Naive thymus-derived CD4-positive, alpha-beta T cell (primary cell): Measurements from ENCODE around the gene EIF2S3. TPM values are rescaled to one million over a fixed set of nuclear protein-coding genes. Genes with fewer than 3 reads are reported as not detected.

Source experiments
- ATAC-seq: fragments of 150-1000 bp; cut with Tn5 transposase; 2 replicates; pipeline ENCODE4 v1.10.0; 2021; ENCODE audit warnings: mild to moderate bottlenecking, moderate library complexity
- CTCF ChIA-PET: fragments of 350-600 bp; sonication (Branson Sonifier 250); formaldehyde crosslinking; loops from one replicate; lab custom pipeline; 2021; ENCODE audit warnings: antibody characterized with exemption; lab: Charles Lee
- POLR2A ChIA-PET: fragments of 350-600 bp; sonication (Branson Sonifier 250); formaldehyde crosslinking; loops from one replicate; lab custom pipeline; 2021; ENCODE audit warnings: antibody characterized with exemption, inconsistent platforms; lab: Charles Lee
- DNase-seq, 9 donors: peaks; one replicate each; pipeline versions ENCODE4 v3.0.0 to v3.0.0-alpha.2; 2020 to 2022; ENCODE audit warnings: mixed read lengths in 1 of 9
- H3K27ac ChIP-seq: one replicate; pipeline ENCODE4 v1.7.0; 2013; ENCODE audit warnings: mild to moderate bottlenecking, low read depth, low read length, moderate library complexity
- H3K27me3 ChIP-seq, 2 donors: one replicate each; pipeline ENCODE4 v1.7.0; 2013; ENCODE audit warnings: low read length in 2 of 2, mild to moderate bottlenecking in 2 of 2, moderate library complexity in 2 of 2; ENCODE audit not compliant: control insufficient read depth in 2 of 2, insufficient read depth in 2 of 2
- H3K36me3 ChIP-seq, 3 experiments: 1 replicate in 2 of 3; 2 replicates in 1 of 3; pipeline ENCODE4 v1.7.0; 2013; ENCODE audit warnings: low read length in 3 of 3, mild to moderate bottlenecking in 3 of 3, moderate library complexity in 1 of 3; ENCODE audit not compliant: insufficient read depth in 3 of 3, control insufficient read depth in 2 of 3
- H3K4me1 ChIP-seq, 2 donors: one replicate each; pipeline ENCODE4 v1.7.0; 2013; ENCODE audit warnings: low read length in 2 of 2, mild to moderate bottlenecking in 2 of 2, moderate library complexity in 1 of 2; ENCODE audit not compliant: control insufficient read depth in 2 of 2, insufficient read depth in 2 of 2
- H3K4me3 ChIP-seq: 2 replicates; pipeline ENCODE4 v1.7.0; 2013; ENCODE audit warnings: mild to moderate bottlenecking, low read length
- H3K9me3 ChIP-seq, 3 experiments: 1 replicate in 2 of 3; 2 replicates in 1 of 3; pipeline ENCODE4 v1.7.0; 2013; ENCODE audit warnings: low read length in 3 of 3; ENCODE audit not compliant: control insufficient read depth in 2 of 3
- H3K27ac Mint-ChIP-seq, 9 donors: one replicate each; pipeline ENCODE4 v1.8.0; 2020 to 2022; ENCODE audit warnings: mixed read lengths in 9 of 9, mild to moderate bottlenecking in 8 of 9, moderate library complexity in 5 of 9, inconsistent platforms in 2 of 9
- H3K27me3 Mint-ChIP-seq, 5 donors: one replicate each; pipeline ENCODE4 v1.8.0; 2021 to 2022; ENCODE audit warnings: mixed read lengths in 5 of 5, mild to moderate bottlenecking in 1 of 5
- H3K36me3 Mint-ChIP-seq, 5 donors: one replicate each; pipeline ENCODE4 v1.8.0; 2020 to 2022; ENCODE audit warnings: mixed read lengths in 5 of 5, mild to moderate bottlenecking in 3 of 5, inconsistent platforms in 1 of 5
- H3K4me1 Mint-ChIP-seq, 7 donors: one replicate each; pipeline ENCODE4 v1.8.0; 2020 to 2022; ENCODE audit warnings: mixed read lengths in 7 of 7, mild to moderate bottlenecking in 3 of 7, inconsistent platforms in 1 of 7
- H3K4me3 Mint-ChIP-seq, 10 donors: one replicate each; pipeline ENCODE4 v1.8.0; 2020 to 2022; ENCODE audit warnings: mild to moderate bottlenecking in 10 of 10, mixed read lengths in 10 of 10, moderate library complexity in 6 of 10, inconsistent platforms in 2 of 10
- H3K9me3 Mint-ChIP-seq, 11 donors: one replicate each; pipeline ENCODE4 v1.8.0; 2020 to 2022; ENCODE audit warnings: mixed read lengths in 11 of 11, mild to moderate bottlenecking in 4 of 11, inconsistent platforms in 1 of 11, moderate library complexity in 1 of 11
- intact Hi-C, 2 donors: fragments of 100-400 bp; cut with micrococcal nuclease; formaldehyde crosslinking; loops; one replicate each; pipeline ENCODE4 v1.15.1; 2023
- polyA plus RNA-seq, 2 donors: library from polyadenylated mRNA; unstranded; fragments of 300-500 nt; fragmentation: Illumina TruSeq; gene quantifications; one replicate each; pipeline ENCODE4 v1.2.3, GENCODE V29; 2021
- total RNA-seq, 6 experiments: library from RNA in 5 of 6; stranded (reverse) in 5 of 6; gene quantifications; 1 replicate in 5 of 6; 2 replicates in 1 of 6; pipeline ENCODE4 v1.2.3 and lab custom pipeline; 2021 to 2026

EIF2S3 gene
- total and polyA plus RNA-seq, 7 experiments from 2014 or later: 125 to 270 (median 188) TPM

GRCh38 chrX:24017674-24018073 lies 37.1 kb upstream of the EIF2S3 start:
- Mint-ChIP-seq H3K36me3 (peaks cover 0 to 10% (median 6%) of the 10 kb centered on the region in 5 donors), H3K4me3 (no peak overlapping the region), H3K27me3 (no peaks in the 10 kb centered on the region), H3K9me3 (no peaks in the 10 kb centered on the region), H3K27ac (peak overlapping the region in 2 of 9 donors; percentile 36 to 37), H3K4me1 (peaks cover 11 to 46% (median 44%) of the 10 kb centered on the region in 7 donors)
- Histone ChIP-seq H3K9me3 (no peaks in the 10 kb centered on the region), H3K4me3 (no peak overlapping the region), H3K27ac (no peak overlapping the region), H3K36me3 (no peaks in the 10 kb centered on the region), H3K27me3 (no peaks in the 10 kb centered on the region), H3K4me1 (peaks cover 0 to 3% of the 10 kb centered on the region in 2 donors)
- CTCF ChIA-PET: no interaction called here
- ATAC-seq (no peak), DNase-seq (no peak)
- intact Hi-C loops: no loop called here
- POLR2A ChIA-PET: interaction anchor here (0.6 kb wide), 1 partner anchor 116 kb away, joined by 3 read pairs; no protein-coding TSS in a partner anchor

GRCh38 chrX:24018809-24019208 lies 35.9 kb upstream of the EIF2S3 start:
- Mint-ChIP-seq H3K4me3 (no peak overlapping the region), H3K4me1 (peaks cover 10 to 55% (median 51%) of the 10 kb centered on the region in 7 donors), H3K9me3 (peaks cover 0 to 1% (median 0%) of the 10 kb centered on the region in 11 donors), H3K27me3 (no peaks in the 10 kb centered on the region), H3K27ac (peak overlapping the region in 2 of 9 donors; percentile 13 to 33), H3K36me3 (peaks cover 0 to 13% (median 6%) of the 10 kb centered on the region in 5 donors)
- ChIA-PET CTCF (no interaction called here), POLR2A (no interaction called here)
- H3K36me3 ChIP-seq: no peaks in the 10 kb centered on the region
- no peak overlapping the region for H3K27ac ChIP-seq
- no peak overlapping the region for H3K4me3 ChIP-seq
- H3K27me3 ChIP-seq: no peaks in the 10 kb centered on the region
- DNase-seq: no peak
- peaks cover 0 to 3% of the 10 kb centered on the region in 2 donors for H3K4me1 ChIP-seq
- no peaks in the 10 kb centered on the region for H3K9me3 ChIP-seq
- no peak for ATAC-seq
- intact Hi-C loops: no loop called here

GRCh38 chrX:24019448-24019847 lies 35.3 kb upstream of the EIF2S3 start:
- Histone ChIP-seq H3K36me3 (no peaks in the 10 kb centered on the region), H3K4me1 (peaks cover 0 to 3% of the 10 kb centered on the region in 2 donors), H3K9me3 (no peaks in the 10 kb centered on the region), H3K4me3 (no peak overlapping the region), H3K27me3 (no peaks in the 10 kb centered on the region), H3K27ac (no peak overlapping the region)
- H3K27ac Mint-ChIP-seq: peak overlapping the region in 5 of 9 donors; percentile 12 to 71 (median 43)
- DNase-seq: no peak
- ChIA-PET POLR2A (interaction anchor here (0.9 kb wide), 1 partner anchor 66 kb away, joined by 3 read pairs; no protein-coding TSS in a partner anchor), CTCF (no interaction called here)
- H3K27me3 Mint-ChIP-seq: no peaks in the 10 kb centered on the region
- ATAC-seq: no peak
- H3K4me1 Mint-ChIP-seq: peaks cover 7 to 51% (median 48%) of the 10 kb centered on the region in 7 donors
- peak overlapping the region in 2 of 10 donors; percentile 40 to 53 for H3K4me3 Mint-ChIP-seq
- peaks cover 0 to 1% (median 0%) of the 10 kb centered on the region in 11 donors for H3K9me3 Mint-ChIP-seq
- intact Hi-C loops: no loop called here
- H3K36me3 Mint-ChIP-seq: peaks cover 0 to 13% (median 6%) of the 10 kb centered on the region in 5 donors

GRCh38 chrX:24020306-24020876 lies 34.4 kb upstream of the EIF2S3 start:
- H3K27me3 Mint-ChIP-seq: no peaks in the 10 kb centered on the region
- no peaks in the 10 kb centered on the region for H3K9me3 ChIP-seq
- peak overlapping the region in 3 of 9 donors; percentile 13 to 71 (median 43) for H3K27ac Mint-ChIP-seq
- POLR2A ChIA-PET: interaction anchor here (0.9 kb wide), 1 partner anchor 67 kb away, joined by 3 read pairs; no protein-coding TSS in a partner anchor
- no peaks in the 10 kb centered on the region for H3K27me3 ChIP-seq
- peaks cover 0 to 1% (median 0%) of the 10 kb centered on the region in 11 donors for H3K9me3 Mint-ChIP-seq
- ATAC-seq: no peak
- intact Hi-C loops: loop anchor here in 1 of 2 donors (10.0 kb wide), 1 partner anchor 454 kb away; no protein-coding TSS in a partner anchor
- no peak for DNase-seq
- H3K36me3 Mint-ChIP-seq: peaks cover 0 to 12% (median 6%) of the 10 kb centered on the region in 5 donors
- H3K36me3 ChIP-seq: peaks cover 0 to 4% (median 0%) of the 10 kb centered on the region in 3 experiments
- H3K4me1 ChIP-seq: no peaks in the 10 kb centered on the region
- H3K27ac ChIP-seq: no peak overlapping the region
- H3K4me1 Mint-ChIP-seq: peaks cover 7 to 42% (median 39%) of the 10 kb centered on the region in 7 donors
- CTCF ChIA-PET: no interaction called here
- peak overlapping the region in 4 of 10 donors; percentile 0 to 53 (median 22) for H3K4me3 Mint-ChIP-seq
- H3K4me3 ChIP-seq: no peak overlapping the region

DNA sequence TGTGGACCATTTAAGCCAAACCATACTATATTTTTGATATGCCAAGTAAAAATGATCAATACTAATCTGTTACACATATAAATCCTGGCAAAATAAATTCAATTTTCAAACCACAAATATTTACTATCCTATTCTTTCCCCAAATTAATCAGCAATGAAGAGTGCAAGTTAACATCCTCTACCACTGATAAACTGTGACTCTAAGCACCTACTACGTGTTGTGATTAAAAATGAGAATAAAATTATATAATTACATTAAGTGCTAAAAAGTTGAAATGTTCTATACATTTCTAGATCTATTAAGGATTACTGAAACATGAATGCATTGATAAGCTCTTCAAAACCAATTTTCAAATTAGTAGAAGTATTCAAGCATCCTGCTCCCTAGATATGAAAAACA lies 31.2 kb upstream of the EIF2S3 start:
- Mint-ChIP-seq H3K4me3 (peak overlapping the region; percentile 71 to 94 (median 86)), H3K27me3 (no peaks in the 10 kb centered on the region), H3K27ac (peak overlapping the region; percentile 26 to 90 (median 85)), H3K4me1 (peaks cover 7 to 45% (median 34%) of the 10 kb centered on the region in 7 donors), H3K36me3 (peaks cover 0 to 12% (median 3%) of the 10 kb centered on the region in 5 donors), H3K9me3 (peaks cover 0 to 2% (median 0%) of the 10 kb centered on the region in 11 donors)
- Histone ChIP-seq H3K9me3 (no peaks in the 10 kb centered on the region), H3K27me3 (no peaks in the 10 kb centered on the region), H3K4me1 (no peaks in the 10 kb centered on the region), H3K27ac (peak overlapping the region; percentile 96), H3K36me3 (peaks cover 0 to 4% (median 0%) of the 10 kb centered on the region in 3 experiments), H3K4me3 (peak overlapping the region; percentile 44)
- ChIA-PET POLR2A (interaction anchor here (1.0 to 4.4 kb wide), 3 partner anchors 31 to 240 kb away, joined by 3 to 56 read pairs (median 3); partner anchors contain the start of genes EIF2S3 and SAT1), CTCF (interaction anchor here (0.7 kb wide), 1 partner anchor 10 kb away, joined by 3 read pairs; no protein-coding TSS in a partner anchor)
- DNase-seq (no peak), ATAC-seq (no peak)
- intact Hi-C loops: loop anchor here in 1 of 2 donors (10.0 kb wide), 1 partner anchor 451 kb away; no protein-coding TSS in a partner anchor

DNA sequence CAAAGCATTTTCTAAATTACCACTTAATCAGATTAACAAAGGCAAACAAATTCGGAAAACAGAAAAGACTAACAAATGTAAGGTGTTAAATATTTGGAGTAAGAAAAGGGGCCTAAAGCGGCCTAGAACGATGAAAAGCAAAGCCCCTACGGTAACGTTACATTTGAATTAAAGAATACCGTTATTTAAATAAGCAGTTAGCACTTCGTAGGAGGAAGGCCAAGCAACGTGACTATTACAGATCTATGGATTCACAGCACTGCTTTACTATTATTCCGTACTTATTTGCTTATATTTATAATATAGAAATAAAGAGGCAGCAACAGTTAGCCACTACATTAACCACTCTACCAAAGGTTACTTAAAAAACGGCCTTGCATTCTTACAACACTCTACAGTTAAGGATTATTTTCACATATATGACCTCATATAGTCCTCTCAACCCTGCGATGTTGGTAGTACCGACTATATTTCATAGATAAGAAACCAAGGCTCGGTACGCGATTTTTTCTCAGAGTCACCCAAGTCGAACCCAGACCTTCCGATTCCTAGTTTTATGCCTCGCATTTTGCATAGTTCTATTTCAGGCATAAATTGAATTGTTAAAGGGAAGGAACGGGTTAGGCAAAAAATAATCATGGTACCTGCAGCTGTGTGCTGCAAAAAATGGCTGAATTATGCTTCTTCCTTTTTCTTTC lies 30.6 kb upstream of the EIF2S3 start:
- Mint-ChIP-seq H3K9me3 (peaks cover 0 to 2% (median 0%) of the 10 kb centered on the region in 11 donors), H3K36me3 (peaks cover 0 to 12% (median 3%) of the 10 kb centered on the region in 5 donors), H3K27me3 (no peaks in the 10 kb centered on the region), H3K4me3 (peak overlapping the region; percentile 71 to 94 (median 86)), H3K4me1 (peaks cover 7 to 45% (median 34%) of the 10 kb centered on the region in 7 donors), H3K27ac (peak overlapping the region; percentile 70 to 95 (median 89))
- no peaks in the 10 kb centered on the region for H3K27me3 ChIP-seq
- H3K4me1 ChIP-seq: no peaks in the 10 kb centered on the region
- DNase-seq (peak in 5 of 9 donors; percentile 9 to 25 (median 15)), ATAC-seq (no peak)
- intact Hi-C loops: loop anchor here (1.0 to 10.0 kb wide), 5 partner anchors 71 to 451 kb away; partner anchors contain the start of genes PRDX4 (in 2 of the 2) and SAT1 (in 1 of the 2)
- H3K4me3 ChIP-seq: peak overlapping the region; percentile 65
- no peaks in the 10 kb centered on the region for H3K9me3 ChIP-seq
- peak overlapping the region; percentile 96 for H3K27ac ChIP-seq
- CTCF ChIA-PET: interaction anchor here (0.7 kb wide), 1 partner anchor 10 kb away, joined by 3 read pairs; no protein-coding TSS in a partner anchor
- POLR2A ChIA-PET: interaction anchor here (0.7 to 4.4 kb wide), 4 partner anchors 24 to 241 kb away, joined by 3 to 56 read pairs (median 4); partner anchors contain the start of genes EIF2S3 and SAT1
- peaks cover 0 to 4% (median 0%) of the 10 kb centered on the region in 3 experiments for H3K36me3 ChIP-seq
